ENCODE measurements around the gene CDO1. TPM values are rescaled to one million over a fixed set of nuclear protein-coding genes. Genes with fewer than 3 reads are reported as not detected.
"Not testable (repeated sequence)": the region's sequence is repeated elsewhere in the genome, so short reads cannot be mapped to it uniquely, and the experiment has no call there.

The CDO1 gene
- total RNA-seq, 2 experiments from 2014 or later: 0.40 TPM; not detected in 1

GRCh38 chr5:115824983-115825382 is 8.5 kb upstream of the CDO1 start:
- POLR2A ChIA-PET; CTCF ChIA-PET; H3K4me1 Mint-ChIP-seq (ENCODE audit: low read depth); ATAC-seq; H3K27ac Mint-ChIP-seq; DNase-seq; H3K9me3 Mint-ChIP-seq (ENCODE audit: insufficient read depth); H3K4me3 Mint-ChIP-seq: not testable (repeated sequence)
- peaks cover 26% of the 10 kb centered on the region for H3K36me3 Mint-ChIP-seq (ENCODE audit: low read depth)
- H3K27me3 Mint-ChIP-seq (ENCODE audit: low read depth): peaks cover 29% of the 10 kb centered on the region

GRCh38 chr5:115820846-115821245 is 4.4 kb upstream of the CDO1 start:
- ChIA-PET POLR2A (no interaction called here), CTCF (no interaction called here)
- H3K9me3 Mint-ChIP-seq (ENCODE audit: insufficient read depth): no peaks in the 10 kb centered on the region
- H3K4me1 Mint-ChIP-seq (ENCODE audit: low read depth): peaks cover 8% of the 10 kb centered on the region
- no peak overlapping the region for H3K27ac Mint-ChIP-seq
- H3K4me3 Mint-ChIP-seq: no peak overlapping the region
- no peaks in the 10 kb centered on the region for H3K36me3 Mint-ChIP-seq (ENCODE audit: low read depth)
- H3K27me3 Mint-ChIP-seq (ENCODE audit: low read depth): peaks cover 56% of the 10 kb centered on the region
- ATAC-seq (no peak), DNase-seq (no peak)

- ChIA-PET CTCF (interaction anchor here (1.5 kb wide), 1 partner anchor 9 kb away, joined by 3 read pairs; no protein-coding TSS in a partner anchor), POLR2A (no interaction called here)
- H3K27me3 Mint-ChIP-seq (ENCODE audit: low read depth): peaks cover 68% of the 10 kb centered on the region
Observed at GRCh38 chr5:115818821-115819220, 2.4 kb upstream of the CDO1 start.

DNA sequence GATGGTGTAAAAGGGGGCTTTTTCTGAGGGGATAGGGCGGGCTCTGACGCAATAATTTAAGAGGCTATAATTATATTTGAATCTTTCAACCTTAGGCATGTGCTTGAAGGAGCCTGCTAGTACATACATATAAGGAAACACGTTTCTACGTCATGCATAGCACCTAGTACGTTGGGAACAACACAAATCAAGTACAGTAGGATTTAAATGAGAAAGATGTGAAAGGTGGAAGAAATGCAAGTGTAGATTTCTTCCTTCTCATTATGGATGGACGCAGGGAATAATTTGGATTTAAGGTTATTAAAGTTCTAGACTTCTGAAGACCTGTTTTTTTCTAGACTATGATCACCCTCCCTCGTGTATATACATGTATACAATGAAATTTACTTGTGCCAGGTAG is 927 bp upstream of the CDO1 start:
- Mint-ChIP-seq H3K27ac (no peak overlapping the region), H3K9me3 (ENCODE audit: insufficient read depth) (no peaks in the 10 kb centered on the region), H3K4me3 (no peak overlapping the region), H3K27me3 (ENCODE audit: low read depth) (peaks cover 70% of the 10 kb centered on the region), H3K4me1 (ENCODE audit: low read depth) (peaks cover 35% of the 10 kb centered on the region), H3K36me3 (ENCODE audit: low read depth) (peaks cover 2% of the 10 kb centered on the region)
- CTCF ChIA-PET: no interaction called here
- no peak for DNase-seq
- POLR2A ChIA-PET: no interaction called here
- no peak for ATAC-seq

More at GRCh38 chr5:115818821-115819220, 2.4 kb upstream of the CDO1 start:
- Mint-ChIP-seq H3K4me1 (ENCODE audit: low read depth) (peaks cover 25% of the 10 kb centered on the region), H3K9me3 (ENCODE audit: insufficient read depth) (no peaks in the 10 kb centered on the region), H3K36me3 (ENCODE audit: low read depth) (no peaks in the 10 kb centered on the region), H3K27ac (no peak overlapping the region), H3K4me3 (no peak overlapping the region)
- DNase-seq: no peak
- no peak for ATAC-seq

- Mint-ChIP-seq H3K27me3 (ENCODE audit: low read depth) (peaks cover 73% of the 10 kb centered on the region), H3K4me3 (peak overlapping the region; percentile 64), H3K4me1 (ENCODE audit: low read depth) (peaks cover 36% of the 10 kb centered on the region), H3K36me3 (ENCODE audit: low read depth) (peaks cover 2% of the 10 kb centered on the region), H3K27ac (no peak overlapping the region), H3K9me3 (ENCODE audit: insufficient read depth) (no peaks in the 10 kb centered on the region)
- DNase-seq: no peak
- ATAC-seq: peak; percentile 43
- ChIA-PET CTCF (no interaction called here), POLR2A (no interaction called here)
Observed at GRCh38 chr5:115815693-115816225, 700 bp downstream of the CDO1 start.

- ATAC-seq: no peak
- peak overlapping the region; percentile 57 for H3K4me3 Mint-ChIP-seq
- POLR2A ChIA-PET: no interaction called here
- H3K36me3 Mint-ChIP-seq (ENCODE audit: low read depth): peaks cover 2% of the 10 kb centered on the region
- peaks cover 69% of the 10 kb centered on the region for H3K27me3 Mint-ChIP-seq (ENCODE audit: low read depth)
- H3K4me1 Mint-ChIP-seq (ENCODE audit: low read depth): peaks cover 36% of the 10 kb centered on the region
- H3K9me3 Mint-ChIP-seq (ENCODE audit: insufficient read depth): no peaks in the 10 kb centered on the region
- CTCF ChIA-PET: no interaction called here
- no peak for DNase-seq
- no peak overlapping the region for H3K27ac Mint-ChIP-seq
Observed at GRCh38 chr5:115815006-115815692, 1.3 kb downstream of the CDO1 start.

DNA sequence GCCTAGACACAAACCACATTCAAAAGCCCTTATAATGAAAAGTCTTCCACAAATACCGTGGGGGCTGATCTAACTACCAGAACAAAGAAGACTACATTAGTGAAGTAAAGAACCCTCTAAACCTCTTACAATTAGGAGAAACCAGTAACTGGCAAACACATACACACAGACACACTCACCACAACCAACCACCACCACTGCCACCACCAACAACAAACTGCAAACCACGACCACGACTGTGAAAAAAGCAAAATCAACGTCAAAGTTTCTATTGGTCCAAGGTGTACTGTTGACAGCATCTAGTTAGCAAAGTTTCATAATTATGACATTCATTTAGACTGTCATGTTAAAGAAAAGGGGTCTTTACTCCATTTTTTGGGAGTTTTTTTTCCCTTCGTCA is 2.7 kb downstream of the CDO1 start:
- peaks cover 50% of the 10 kb centered on the region for H3K4me1 Mint-ChIP-seq (ENCODE audit: low read depth)
- H3K9me3 Mint-ChIP-seq (ENCODE audit: insufficient read depth): no peaks in the 10 kb centered on the region
- peaks cover 2% of the 10 kb centered on the region for H3K36me3 Mint-ChIP-seq (ENCODE audit: low read depth)
- ATAC-seq: no peak
- H3K27me3 Mint-ChIP-seq (ENCODE audit: low read depth): peaks cover 61% of the 10 kb centered on the region
- CTCF ChIA-PET: interaction anchor here (0.9 kb wide), 1 partner anchor 18 kb away, joined by 3 read pairs; no protein-coding TSS in a partner anchor
- H3K4me3 Mint-ChIP-seq: no peak overlapping the region
- H3K27ac Mint-ChIP-seq: peak overlapping the region; percentile 10
- DNase-seq: peak; percentile 40
- POLR2A ChIA-PET: no interaction called here

DNA sequence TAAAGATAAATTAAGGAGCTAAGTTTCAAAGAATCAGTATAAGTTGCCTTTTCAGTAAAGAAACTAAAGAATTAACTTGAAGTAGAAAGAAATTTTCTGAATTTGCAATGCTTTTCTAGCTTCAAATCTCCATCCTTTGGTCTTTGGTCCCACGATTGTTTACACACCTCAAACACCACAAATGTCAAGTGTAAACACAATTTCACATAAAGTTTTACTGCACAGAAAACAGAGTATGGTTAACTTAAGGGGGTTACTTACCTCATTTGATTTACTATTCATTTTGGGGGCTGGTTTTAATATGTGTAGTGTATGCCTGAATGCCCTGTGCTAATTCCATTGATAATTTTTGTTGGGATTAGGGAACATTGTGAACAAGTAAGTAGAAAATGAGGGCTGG is 4.1 kb downstream of the CDO1 start:
- POLR2A ChIA-PET: interaction anchor here (0.7 kb wide), 1 partner anchor 11 kb away, joined by 3 read pairs; no protein-coding TSS in a partner anchor
- ATAC-seq (no peak), DNase-seq (no peak)
- Mint-ChIP-seq H3K4me1 (ENCODE audit: low read depth) (peaks cover 62% of the 10 kb centered on the region), H3K9me3 (ENCODE audit: insufficient read depth) (no peaks in the 10 kb centered on the region), H3K36me3 (ENCODE audit: low read depth) (peaks cover 2% of the 10 kb centered on the region), H3K27ac (no peak overlapping the region), H3K4me3 (no peak overlapping the region), H3K27me3 (ENCODE audit: low read depth) (peaks cover 50% of the 10 kb centered on the region)
- CTCF ChIA-PET: no interaction called here

DNA sequence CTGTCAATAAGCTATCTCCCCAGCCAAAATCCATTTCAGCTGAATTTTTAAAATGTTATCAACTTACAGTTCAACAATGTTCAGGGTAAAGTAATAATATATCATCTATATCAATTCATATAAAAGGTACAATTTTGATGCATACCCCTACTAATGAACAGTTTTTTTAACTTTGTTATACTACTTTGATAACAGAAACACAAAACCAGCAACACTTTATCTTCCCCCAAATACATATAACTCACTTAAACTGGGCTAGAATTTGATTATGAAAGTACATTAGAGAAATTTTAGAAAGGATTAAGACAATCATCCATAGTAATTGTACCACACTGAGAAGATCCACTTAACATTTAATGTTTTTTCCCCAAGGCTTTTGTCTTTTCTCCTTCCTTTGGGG is 5.1 kb downstream of the CDO1 start:
- H3K27me3 Mint-ChIP-seq (ENCODE audit: low read depth): peaks cover 44% of the 10 kb centered on the region
- ATAC-seq (no peak), DNase-seq (no peak)
- CTCF ChIA-PET: no interaction called here
- POLR2A ChIA-PET: no interaction called here
- H3K36me3 Mint-ChIP-seq (ENCODE audit: low read depth): peaks cover 2% of the 10 kb centered on the region
- H3K4me3 Mint-ChIP-seq: no peak overlapping the region
- peaks cover 68% of the 10 kb centered on the region for H3K4me1 Mint-ChIP-seq (ENCODE audit: low read depth)
- no peak overlapping the region for H3K27ac Mint-ChIP-seq
- no peaks in the 10 kb centered on the region for H3K9me3 Mint-ChIP-seq (ENCODE audit: insufficient read depth)

- POLR2A ChIA-PET: no interaction called here
- Mint-ChIP-seq H3K27ac (no peak overlapping the region), H3K36me3 (ENCODE audit: low read depth) (peaks cover 2% of the 10 kb centered on the region), H3K9me3 (ENCODE audit: insufficient read depth) (no peaks in the 10 kb centered on the region), H3K4me3 (no peak overlapping the region), H3K4me1 (ENCODE audit: low read depth) (peaks cover 68% of the 10 kb centered on the region), H3K27me3 (ENCODE audit: low read depth) (peaks cover 40% of the 10 kb centered on the region)
- CTCF ChIA-PET: no interaction called here
- DNase-seq (no peak), ATAC-seq (no peak)
Observed at GRCh38 chr5:115810761-115811160, 5.7 kb downstream of the CDO1 start.

DNA sequence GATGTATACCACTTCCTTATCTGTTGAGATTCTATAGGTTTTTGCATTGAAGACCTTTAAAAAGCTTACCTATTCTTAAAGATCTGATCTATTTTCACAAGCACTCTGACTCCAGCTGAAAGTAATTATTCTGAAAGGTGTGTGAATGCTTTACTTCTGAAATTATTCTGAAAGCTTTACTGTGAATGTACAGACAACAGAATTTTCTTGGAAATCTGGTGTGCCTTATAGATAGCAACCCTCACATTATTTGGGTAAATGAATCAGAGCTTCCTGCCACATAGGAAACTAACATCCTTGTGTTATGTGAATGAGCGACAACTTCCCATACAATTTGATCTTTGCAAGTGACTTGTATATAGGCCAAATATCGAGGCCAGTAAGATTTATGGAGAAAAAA is 6.5 kb downstream of the CDO1 start:
- no peaks in the 10 kb centered on the region for H3K9me3 Mint-ChIP-seq (ENCODE audit: insufficient read depth)
- H3K4me3 Mint-ChIP-seq: no peak overlapping the region
- no peak for DNase-seq
- ChIA-PET POLR2A (no interaction called here), CTCF (interaction anchor here (0.9 to 1.5 kb wide), 4 partner anchors 9 to 175 kb away, joined by 3 to 5 read pairs (median 4); no protein-coding TSS in a partner anchor)
- H3K36me3 Mint-ChIP-seq (ENCODE audit: low read depth): peaks cover 2% of the 10 kb centered on the region
- no peak overlapping the region for H3K27ac Mint-ChIP-seq
- peaks cover 33% of the 10 kb centered on the region for H3K27me3 Mint-ChIP-seq (ENCODE audit: low read depth)
- ATAC-seq: no peak
- peaks cover 61% of the 10 kb centered on the region for H3K4me1 Mint-ChIP-seq (ENCODE audit: low read depth)

GRCh38 chr5:115808066-115808465 is 8.4 kb downstream of the CDO1 start:
- ATAC-seq; H3K27ac Mint-ChIP-seq; POLR2A ChIA-PET; H3K36me3 Mint-ChIP-seq (ENCODE audit: low read depth); H3K4me3 Mint-ChIP-seq; DNase-seq; CTCF ChIA-PET; H3K9me3 Mint-ChIP-seq (ENCODE audit: insufficient read depth): not testable (repeated sequence)
- Mint-ChIP-seq H3K4me1 (ENCODE audit: low read depth) (peaks cover 44% of the 10 kb centered on the region), H3K27me3 (ENCODE audit: low read depth) (peaks cover 22% of the 10 kb centered on the region)

All from activated CD8-positive, alpha-beta T cell treated with anti-CD3 and anti-CD28 coated beads, Interleukin-2, amount 10 ng/mL, durations not matched to agents 7 days and 5 days (primary cell).